GM12878 (cell line): ENCODE measurements around the gene PON1.

ENCODE experiments used
- BRCA1 ChIP-seq: IDR thresholded peaks from 2 replicates; pipeline ENCODE4 v1.6.1; 2011; ENCODE audit warnings: low read depth, low read length, improper control_type of control experiment
- CBFB ChIP-seq: IDR thresholded peaks from 2 replicates; pipeline ENCODE4 v1.6.1; 2016; ENCODE audit warnings: antibody characterized with exemption, low read depth
- CBX3 ChIP-seq: fragments of 200-600 bp; sonication (generic); IDR thresholded peaks from 2 replicates; pipeline ENCODE4 v1.6.1; 2016; ENCODE audit warnings: low read depth, borderline replicate concordance
- HDAC2 ChIP-seq: fragments of 200-600 bp; sonication (generic); IDR thresholded peaks from 2 replicates; pipeline ENCODE4 v1.6.1; 2017
- NFIC ChIP-seq: IDR thresholded peaks from 2 replicates; pipeline ENCODE4 v1.6.1; 2012; ENCODE audit warnings: low read depth, mild to moderate bottlenecking, inconsistent platforms, low read length, moderate library complexity
- RAD21 ChIP-seq: IDR thresholded peaks from 2 replicates; pipeline ENCODE4 v1.6.1; 2011; ENCODE audit warnings: mild to moderate bottlenecking, low read depth, low read length, moderate library complexity; ENCODE audit not compliant: insufficient read depth
- TCF12 ChIP-seq: IDR thresholded peaks from 2 replicates; pipeline ENCODE4 v1.6.1; 2011; ENCODE audit warnings: low read depth, mild to moderate bottlenecking, low read length
- YY1 ChIP-seq: IDR thresholded peaks from 2 replicates; pipeline ENCODE4 v1.6.1; 2011; ENCODE audit warnings: low read depth, mild to moderate bottlenecking, low read length
- TF ChIP-seq, protein P1 (sequence below), 3 experiments: IDR thresholded peaks in 2 of 3; conservative IDR thresholded peaks in 1 of 3; 2 replicates each; pipeline ENCODE4 v1.5.1; 2011; ENCODE audit warnings: low read depth in 3 of 3, low read length in 3 of 3, mild to moderate bottlenecking in 3 of 3, control low read depth in 2 of 3, moderate library complexity in 2 of 3, inconsistent platforms in 1 of 3, mixed read lengths in 1 of 3; ENCODE audit not compliant: control insufficient read depth in 2 of 3, insufficient read depth in 1 of 3; ENCODE audit errors: extremely low read depth in 1 of 3
- TF ChIP-seq, protein P2 (sequence below): fragments of 450-650 bp; IDR thresholded peaks from 2 replicates; pipeline ENCODE4 v1.6.1; 2017; ENCODE audit warnings: antibody characterized with exemption, mild to moderate bottlenecking, moderate library complexity
- TF ChIP-seq, protein P3 (sequence below): IDR thresholded peaks from 2 replicates; pipeline ENCODE4 v1.6.1; 2011; ENCODE audit warnings: borderline replicate concordance, low read depth, mild to moderate bottlenecking, moderate library complexity, low read length; ENCODE audit not compliant: insufficient read depth, poor library complexity, severe bottlenecking

DNA sequence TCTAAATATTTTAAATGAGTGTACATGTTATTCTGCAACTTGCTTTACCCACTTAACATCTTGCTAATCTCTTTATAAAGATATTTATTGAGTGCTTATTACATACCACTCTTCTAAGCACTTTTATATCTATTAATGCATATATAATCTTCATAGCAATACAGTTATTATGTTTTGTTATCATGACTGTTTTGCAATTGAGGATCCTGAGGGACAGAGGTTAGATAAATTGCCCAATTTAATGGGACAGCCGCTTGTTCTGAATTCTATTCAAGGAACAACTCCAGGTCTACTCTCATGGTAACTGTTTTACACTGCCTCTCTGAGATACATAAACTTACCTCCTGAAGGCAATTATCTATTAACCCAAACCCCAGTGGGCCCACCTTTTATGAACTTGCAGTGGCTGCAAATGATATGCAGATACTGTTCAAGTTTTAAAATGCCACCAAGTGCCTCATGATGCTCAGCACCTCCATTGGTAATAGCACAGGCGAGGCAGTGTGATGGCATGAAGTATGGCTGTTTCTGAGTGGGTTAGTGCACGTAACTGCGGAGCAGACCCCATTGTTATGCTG, 60.5 kb downstream of the PON1 start:
- TF ChIP-seq NFIC (no peak), BRCA1 (no peak), TCF12 (no peak), CBFB (no peak), HDAC2 (no peak), CBX3 (no peak), YY1 (no peak), RAD21 (no peak)
- TF ChIP-seq, protein P1, sequence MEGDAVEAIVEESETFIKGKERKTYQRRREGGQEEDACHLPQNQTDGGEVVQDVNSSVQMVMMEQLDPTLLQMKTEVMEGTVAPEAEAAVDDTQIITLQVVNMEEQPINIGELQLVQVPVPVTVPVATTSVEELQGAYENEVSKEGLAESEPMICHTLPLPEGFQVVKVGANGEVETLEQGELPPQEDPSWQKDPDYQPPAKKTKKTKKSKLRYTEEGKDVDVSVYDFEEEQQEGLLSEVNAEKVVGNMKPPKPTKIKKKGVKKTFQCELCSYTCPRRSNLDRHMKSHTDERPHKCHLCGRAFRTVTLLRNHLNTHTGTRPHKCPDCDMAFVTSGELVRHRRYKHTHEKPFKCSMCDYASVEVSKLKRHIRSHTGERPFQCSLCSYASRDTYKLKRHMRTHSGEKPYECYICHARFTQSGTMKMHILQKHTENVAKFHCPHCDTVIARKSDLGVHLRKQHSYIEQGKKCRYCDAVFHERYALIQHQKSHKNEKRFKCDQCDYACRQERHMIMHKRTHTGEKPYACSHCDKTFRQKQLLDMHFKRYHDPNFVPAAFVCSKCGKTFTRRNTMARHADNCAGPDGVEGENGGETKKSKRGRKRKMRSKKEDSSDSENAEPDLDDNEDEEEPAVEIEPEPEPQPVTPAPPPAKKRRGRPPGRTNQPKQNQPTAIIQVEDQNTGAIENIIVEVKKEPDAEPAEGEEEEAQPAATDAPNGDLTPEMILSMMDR (IDR thresholded peaks at IDR 0.05 in 2 of 3, conservative IDR thresholded peaks at IDR 0.05 in 1 of 3; ENCODE audit: control insufficient read depth in 2 of 3, extremely low read depth in 1 of 3, insufficient read depth in 1 of 3, low read depth in 3 of 3, low read length in 3 of 3): no peak
- TF ChIP-seq, protein P2, sequence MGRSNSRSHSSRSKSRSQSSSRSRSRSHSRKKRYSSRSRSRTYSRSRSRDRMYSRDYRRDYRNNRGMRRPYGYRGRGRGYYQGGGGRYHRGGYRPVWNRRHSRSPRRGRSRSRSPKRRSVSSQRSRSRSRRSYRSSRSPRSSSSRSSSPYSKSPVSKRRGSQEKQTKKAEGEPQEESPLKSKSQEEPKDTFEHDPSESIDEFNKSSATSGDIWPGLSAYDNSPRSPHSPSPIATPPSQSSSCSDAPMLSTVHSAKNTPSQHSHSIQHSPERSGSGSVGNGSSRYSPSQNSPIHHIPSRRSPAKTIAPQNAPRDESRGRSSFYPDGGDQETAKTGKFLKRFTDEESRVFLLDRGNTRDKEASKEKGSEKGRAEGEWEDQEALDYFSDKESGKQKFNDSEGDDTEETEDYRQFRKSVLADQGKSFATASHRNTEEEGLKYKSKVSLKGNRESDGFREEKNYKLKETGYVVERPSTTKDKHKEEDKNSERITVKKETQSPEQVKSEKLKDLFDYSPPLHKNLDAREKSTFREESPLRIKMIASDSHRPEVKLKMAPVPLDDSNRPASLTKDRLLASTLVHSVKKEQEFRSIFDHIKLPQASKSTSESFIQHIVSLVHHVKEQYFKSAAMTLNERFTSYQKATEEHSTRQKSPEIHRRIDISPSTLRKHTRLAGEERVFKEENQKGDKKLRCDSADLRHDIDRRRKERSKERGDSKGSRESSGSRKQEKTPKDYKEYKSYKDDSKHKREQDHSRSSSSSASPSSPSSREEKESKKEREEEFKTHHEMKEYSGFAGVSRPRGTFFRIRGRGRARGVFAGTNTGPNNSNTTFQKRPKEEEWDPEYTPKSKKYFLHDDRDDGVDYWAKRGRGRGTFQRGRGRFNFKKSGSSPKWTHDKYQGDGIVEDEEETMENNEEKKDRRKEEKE: no peak
- TF ChIP-seq, protein P3, sequence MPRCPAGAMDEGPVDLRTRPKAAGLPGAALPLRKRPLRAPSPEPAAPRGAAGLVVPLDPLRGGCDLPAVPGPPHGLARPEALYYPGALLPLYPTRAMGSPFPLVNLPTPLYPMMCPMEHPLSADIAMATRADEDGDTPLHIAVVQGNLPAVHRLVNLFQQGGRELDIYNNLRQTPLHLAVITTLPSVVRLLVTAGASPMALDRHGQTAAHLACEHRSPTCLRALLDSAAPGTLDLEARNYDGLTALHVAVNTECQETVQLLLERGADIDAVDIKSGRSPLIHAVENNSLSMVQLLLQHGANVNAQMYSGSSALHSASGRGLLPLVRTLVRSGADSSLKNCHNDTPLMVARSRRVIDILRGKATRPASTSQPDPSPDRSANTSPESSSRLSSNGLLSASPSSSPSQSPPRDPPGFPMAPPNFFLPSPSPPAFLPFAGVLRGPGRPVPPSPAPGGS: no peak
